Right hindlimb (tissue), 1 donor: ENCODE results near the gene MMAB.
"Not testable (repeated sequence)": the region's sequence is repeated elsewhere in the genome, so short reads cannot be mapped to it uniquely, and the experiment has no call there.

Source experiments
- DNase-seq: peaks from one replicate; pipeline ENCODE4 v3.0.0-alpha.2; 2018

The MMAB gene

GRCh38 chr12:109573029-109573913 lies at the start of gene MMAB, which contains the start of gene MVK:
MMAB (minus strand) TSS chr12:109573504; CDS start chr12:109573480, 24 bp downstream.
MVK (plus strand) TSS chr12:109573794; CDS start chr12:109574823, 1,029 bp downstream.
- peak; percentile 99 for DNase-seq

GRCh38 chr12:109621901-109622364 lies 48.6 kb upstream of the MMAB start:
- DNase-seq: no peak

GRCh38 chr12:109621211-109621694 lies 47.9 kb upstream of the MMAB start:
- DNase-seq: no peak

GRCh38 chr12:109619002-109619604 lies 45.8 kb upstream of the MMAB start:
- DNase-seq: no peak

- no peak for DNase-seq
Observed at GRCh38 chr12:109618082-109618481, 44.8 kb upstream of the MMAB start.

- no peak for DNase-seq
Observed at GRCh38 chr12:109617491-109617890, 44.2 kb upstream of the MMAB start.

- no peak for DNase-seq
Observed at GRCh38 chr12:109615556-109616229, 42.4 kb upstream of the MMAB start.

- no peak for DNase-seq
Observed at GRCh38 chr12:109613649-109614455, 40.5 kb upstream of the MMAB start.

- DNase-seq: no peak
Observed at GRCh38 chr12:109612975-109613502, 39.7 kb upstream of the MMAB start.

- DNase-seq: no peak
Observed at GRCh38 chr12:109612003-109612402, 38.7 kb upstream of the MMAB start.

GRCh38 chr12:109611223-109611622 lies 37.9 kb upstream of the MMAB start:
- no peak for DNase-seq

- DNase-seq: no peak
Observed at GRCh38 chr12:109610523-109610922, 37.2 kb upstream of the MMAB start.

GRCh38 chr12:109609342-109609741 lies 36.0 kb upstream of the MMAB start:
- no peak for DNase-seq

- DNase-seq: no peak
Observed at GRCh38 chr12:109608793-109609192, 35.5 kb upstream of the MMAB start.

GRCh38 chr12:109608270-109608669 lies 35.0 kb upstream of the MMAB start:
- no peak for DNase-seq

GRCh38 chr12:109607618-109608017 lies 34.3 kb upstream of the MMAB start:
- DNase-seq: no peak

GRCh38 chr12:109606320-109607028 lies 33.2 kb upstream of the MMAB start:
- peak; percentile 61 for DNase-seq

- DNase-seq: no peak
Observed at GRCh38 chr12:109605599-109606228, 32.4 kb upstream of the MMAB start.

GRCh38 chr12:109605016-109605415 lies 31.7 kb upstream of the MMAB start:
- no peak for DNase-seq

GRCh38 chr12:109604132-109604585 lies 30.9 kb upstream of the MMAB start:
- DNase-seq: no peak

- not testable (repeated sequence) for DNase-seq
Observed at GRCh38 chr12:109602132-109602531, 28.8 kb upstream of the MMAB start.
